ENCODE results near the gene MIER3. TPM values are rescaled to one million over a fixed set of nuclear protein-coding genes. Genes with fewer than 3 reads are reported as not detected.
A peak's percentile ranks its signal among the peaks of the same experiment; 100 is the strongest.

MIER3 gene
- total RNA-seq, 4 donors from 2014 or later, result 10.7 to 15.9 (median 14.9) TPM

- Histone ChIP-seq H3K9me3 (no peaks in the 10 kb centered on the region), H3K27ac (peak overlapping the region; percentile 90), H3K36me3 (peaks cover 3% of the 10 kb centered on the region), H3K27me3 (no peaks in the 10 kb centered on the region), H3K4me1 (peaks cover 20% of the 10 kb centered on the region), H3K4me3 (peak overlapping the region; percentile 71)
- DNase-seq (ENCODE audit: low spot score in 2 of 2), result peak; percentile 74 to 84
- under 1% methylated on average over 32 of the region's 33 CpGs for WGBS
- TF ChIP-seq POLR2A (IDR thresholded peaks at IDR 0.05) (no peak), CTCF (IDR thresholded peaks at IDR 0.05) (no peak), POLR2AphosphoS5 (IDR thresholded peaks at IDR 0.05) (no peak), EP300 (IDR thresholded peaks at IDR 0.05) (no peak)
Observed at GRCh38 chr5:56950626-56951125, 1.2 kb downstream of the MIER3 start.

DNA sequence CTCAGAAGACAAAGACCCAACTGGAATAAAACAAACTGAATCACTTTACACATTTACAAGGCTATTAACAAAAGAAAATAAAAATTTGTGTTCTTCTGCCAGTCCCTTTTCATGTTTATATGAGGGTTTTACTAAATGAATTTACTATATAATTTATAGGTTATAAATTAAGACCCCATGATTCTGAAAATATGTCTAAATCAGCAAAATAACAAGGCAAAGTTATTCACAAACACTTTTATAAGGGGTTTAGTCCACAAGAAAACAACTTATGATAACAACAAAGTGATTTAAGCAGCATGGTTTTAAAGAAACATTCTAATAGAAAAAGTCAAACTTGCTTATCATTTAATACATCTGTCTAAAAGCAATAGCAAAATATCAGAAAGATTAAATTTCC is 4.9 kb downstream of the MIER3 start:
- no peak for DNase-seq (ENCODE audit: low spot score in 2 of 2)
- no peak overlapping the region for H3K4me3 ChIP-seq
- no peaks in the 10 kb centered on the region for H3K27me3 ChIP-seq
- peaks cover 15% of the 10 kb centered on the region for H3K4me1 ChIP-seq
- H3K9me3 ChIP-seq, result no peaks in the 10 kb centered on the region
- H3K27ac ChIP-seq, result no peak overlapping the region
- no peak for TF ChIP-seq EP300 (IDR thresholded peaks at IDR 0.05)
- no peak for TF ChIP-seq POLR2AphosphoS5 (IDR thresholded peaks at IDR 0.05)
- no peak for TF ChIP-seq CTCF (IDR thresholded peaks at IDR 0.05)
- no peak for TF ChIP-seq POLR2A (IDR thresholded peaks at IDR 0.05)
- H3K36me3 ChIP-seq, result peaks cover 33% of the 10 kb centered on the region

GRCh38 chr5:56941981-56942380 is 9.9 kb downstream of the MIER3 start:
- TF ChIP-seq POLR2A (IDR thresholded peaks at IDR 0.05), result no peak
- TF ChIP-seq EP300 (IDR thresholded peaks at IDR 0.05), result no peak
- no peak for TF ChIP-seq CTCF (IDR thresholded peaks at IDR 0.05)
- TF ChIP-seq POLR2AphosphoS5 (IDR thresholded peaks at IDR 0.05), result no peak
- Histone ChIP-seq H3K4me1 (peaks cover 4% of the 10 kb centered on the region), H3K4me3 (no peak overlapping the region), H3K27ac (no peak overlapping the region), H3K36me3 (peaks cover 70% of the 10 kb centered on the region), H3K9me3 (no peaks in the 10 kb centered on the region), H3K27me3 (no peaks in the 10 kb centered on the region)
- no peak for DNase-seq (ENCODE audit: low spot score in 2 of 2)
- 30% methylated on average over 1 of the region's 1 CpG for WGBS

DNA sequence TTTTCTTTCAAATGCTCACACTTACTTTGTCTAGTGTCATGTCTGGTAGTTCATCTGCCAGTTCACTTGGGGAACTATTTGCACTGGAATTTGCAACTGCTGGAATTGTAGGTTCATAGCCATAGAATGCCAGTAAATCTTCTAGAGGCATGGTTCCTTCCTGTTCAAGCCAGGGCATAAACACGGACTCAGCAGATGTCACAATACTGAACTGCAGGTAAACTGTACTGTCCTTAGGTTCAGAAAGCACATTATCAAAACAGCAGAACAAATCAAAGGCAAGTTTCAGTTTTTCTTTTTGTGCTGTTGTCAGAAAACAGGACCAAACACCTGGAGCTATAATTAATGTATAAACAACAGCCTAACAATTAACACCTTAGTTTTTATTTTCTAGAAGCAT is 13.1 kb downstream of the MIER3 start:
- WGBS, result 80% methylated on average over 1 of the region's 1 CpG
- Histone ChIP-seq H3K27me3 (no peaks in the 10 kb centered on the region), H3K9me3 (no peaks in the 10 kb centered on the region), H3K36me3 (peaks cover 82% of the 10 kb centered on the region), H3K4me1 (peaks cover 4% of the 10 kb centered on the region), H3K27ac (no peak overlapping the region), H3K4me3 (no peak overlapping the region)
- TF ChIP-seq CTCF (IDR thresholded peaks at IDR 0.05) (no peak), EP300 (IDR thresholded peaks at IDR 0.05) (no peak), POLR2AphosphoS5 (IDR thresholded peaks at IDR 0.05) (no peak)
- DNase-seq (ENCODE audit: low spot score in 2 of 2), result no peak

DNA sequence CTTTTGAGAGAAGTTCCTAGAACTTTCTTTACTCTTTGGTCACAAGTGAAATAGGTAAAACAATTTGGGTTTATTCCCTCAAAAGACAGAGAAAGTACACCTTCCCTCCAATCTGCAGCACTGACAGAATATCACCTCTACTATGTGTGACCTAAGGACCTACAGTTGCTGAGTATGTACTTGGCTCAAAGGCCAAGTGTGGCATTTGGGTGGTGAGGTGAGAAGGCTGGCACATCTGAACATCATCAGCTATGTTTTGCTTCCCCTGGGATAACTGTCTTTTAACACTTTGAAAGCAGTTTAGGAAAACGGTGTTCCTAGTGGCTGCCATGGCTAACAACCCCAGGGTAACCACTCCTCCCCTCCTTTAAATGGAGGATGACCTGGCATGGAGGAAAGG is 17.6 kb downstream of the MIER3 start:
- 78% methylated on average over 1 of the region's 1 CpG for WGBS
- H3K36me3 ChIP-seq, result peaks cover 86% of the 10 kb centered on the region
- DNase-seq (ENCODE audit: low spot score in 2 of 2), result no peak

More for the DNA sequence above, 17.6 kb downstream of the MIER3 start:
- Histone ChIP-seq H3K4me1 (no peaks in the 10 kb centered on the region), H3K9me3 (no peaks in the 10 kb centered on the region), H3K27ac (no peak overlapping the region), H3K4me3 (no peak overlapping the region), H3K27me3 (no peaks in the 10 kb centered on the region)
- TF ChIP-seq POLR2A (IDR thresholded peaks at IDR 0.05), result no peak
- no peak for TF ChIP-seq CTCF (IDR thresholded peaks at IDR 0.05)
- TF ChIP-seq POLR2AphosphoS5 (IDR thresholded peaks at IDR 0.05), result no peak
- TF ChIP-seq EP300 (IDR thresholded peaks at IDR 0.05), result no peak
